Measurements from ENCODE around the gene GFER. TPM values are rescaled to one million over a fixed set of nuclear protein-coding genes. Genes with fewer than 3 reads are reported as not detected.

GFER gene
- total and polyA plus RNA-seq, 9 of the 15 experiments (the other 6 are each of a cell fraction or from before 2014, with no cell fraction given) = 4.3 to 53.7 (median 19.8) TPM

DNA sequence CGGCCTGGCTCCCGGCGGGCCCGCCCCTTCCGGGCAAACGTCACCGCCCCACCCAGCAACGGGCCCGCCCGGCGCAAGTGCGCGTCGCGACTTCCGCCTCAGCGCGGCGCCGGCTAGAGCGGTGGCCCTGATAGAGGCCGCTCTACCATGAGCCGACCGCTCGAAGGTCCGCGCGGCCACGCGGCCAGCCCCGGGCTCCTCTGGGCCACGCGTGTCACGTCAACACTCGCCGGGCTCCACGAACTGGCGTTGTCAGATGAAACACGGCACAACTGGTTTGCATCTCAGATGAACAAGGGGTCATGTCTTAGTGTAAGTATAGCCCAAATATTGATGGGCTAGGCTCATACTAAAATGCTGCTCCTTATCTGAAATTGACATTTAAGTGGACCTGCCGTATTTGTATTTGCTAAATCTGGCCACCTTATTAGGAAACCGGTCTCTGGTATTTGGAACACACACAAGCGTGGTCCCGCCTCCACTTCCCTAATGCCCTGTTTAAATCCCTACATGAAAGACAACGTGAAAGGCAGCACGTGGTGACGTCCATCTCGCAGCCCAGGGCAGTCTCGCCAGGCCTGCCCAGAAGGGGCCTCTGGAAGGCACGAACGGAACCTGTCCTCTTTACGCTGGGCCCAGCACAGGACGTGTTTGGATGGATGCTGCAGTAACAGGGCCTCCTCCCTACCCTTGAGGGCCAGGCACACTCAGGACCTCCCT is 26.0 kb downstream of the GFER start, which contains the start of gene ZNF598 (continued):
- TF ChIP-seq, protein P1, sequence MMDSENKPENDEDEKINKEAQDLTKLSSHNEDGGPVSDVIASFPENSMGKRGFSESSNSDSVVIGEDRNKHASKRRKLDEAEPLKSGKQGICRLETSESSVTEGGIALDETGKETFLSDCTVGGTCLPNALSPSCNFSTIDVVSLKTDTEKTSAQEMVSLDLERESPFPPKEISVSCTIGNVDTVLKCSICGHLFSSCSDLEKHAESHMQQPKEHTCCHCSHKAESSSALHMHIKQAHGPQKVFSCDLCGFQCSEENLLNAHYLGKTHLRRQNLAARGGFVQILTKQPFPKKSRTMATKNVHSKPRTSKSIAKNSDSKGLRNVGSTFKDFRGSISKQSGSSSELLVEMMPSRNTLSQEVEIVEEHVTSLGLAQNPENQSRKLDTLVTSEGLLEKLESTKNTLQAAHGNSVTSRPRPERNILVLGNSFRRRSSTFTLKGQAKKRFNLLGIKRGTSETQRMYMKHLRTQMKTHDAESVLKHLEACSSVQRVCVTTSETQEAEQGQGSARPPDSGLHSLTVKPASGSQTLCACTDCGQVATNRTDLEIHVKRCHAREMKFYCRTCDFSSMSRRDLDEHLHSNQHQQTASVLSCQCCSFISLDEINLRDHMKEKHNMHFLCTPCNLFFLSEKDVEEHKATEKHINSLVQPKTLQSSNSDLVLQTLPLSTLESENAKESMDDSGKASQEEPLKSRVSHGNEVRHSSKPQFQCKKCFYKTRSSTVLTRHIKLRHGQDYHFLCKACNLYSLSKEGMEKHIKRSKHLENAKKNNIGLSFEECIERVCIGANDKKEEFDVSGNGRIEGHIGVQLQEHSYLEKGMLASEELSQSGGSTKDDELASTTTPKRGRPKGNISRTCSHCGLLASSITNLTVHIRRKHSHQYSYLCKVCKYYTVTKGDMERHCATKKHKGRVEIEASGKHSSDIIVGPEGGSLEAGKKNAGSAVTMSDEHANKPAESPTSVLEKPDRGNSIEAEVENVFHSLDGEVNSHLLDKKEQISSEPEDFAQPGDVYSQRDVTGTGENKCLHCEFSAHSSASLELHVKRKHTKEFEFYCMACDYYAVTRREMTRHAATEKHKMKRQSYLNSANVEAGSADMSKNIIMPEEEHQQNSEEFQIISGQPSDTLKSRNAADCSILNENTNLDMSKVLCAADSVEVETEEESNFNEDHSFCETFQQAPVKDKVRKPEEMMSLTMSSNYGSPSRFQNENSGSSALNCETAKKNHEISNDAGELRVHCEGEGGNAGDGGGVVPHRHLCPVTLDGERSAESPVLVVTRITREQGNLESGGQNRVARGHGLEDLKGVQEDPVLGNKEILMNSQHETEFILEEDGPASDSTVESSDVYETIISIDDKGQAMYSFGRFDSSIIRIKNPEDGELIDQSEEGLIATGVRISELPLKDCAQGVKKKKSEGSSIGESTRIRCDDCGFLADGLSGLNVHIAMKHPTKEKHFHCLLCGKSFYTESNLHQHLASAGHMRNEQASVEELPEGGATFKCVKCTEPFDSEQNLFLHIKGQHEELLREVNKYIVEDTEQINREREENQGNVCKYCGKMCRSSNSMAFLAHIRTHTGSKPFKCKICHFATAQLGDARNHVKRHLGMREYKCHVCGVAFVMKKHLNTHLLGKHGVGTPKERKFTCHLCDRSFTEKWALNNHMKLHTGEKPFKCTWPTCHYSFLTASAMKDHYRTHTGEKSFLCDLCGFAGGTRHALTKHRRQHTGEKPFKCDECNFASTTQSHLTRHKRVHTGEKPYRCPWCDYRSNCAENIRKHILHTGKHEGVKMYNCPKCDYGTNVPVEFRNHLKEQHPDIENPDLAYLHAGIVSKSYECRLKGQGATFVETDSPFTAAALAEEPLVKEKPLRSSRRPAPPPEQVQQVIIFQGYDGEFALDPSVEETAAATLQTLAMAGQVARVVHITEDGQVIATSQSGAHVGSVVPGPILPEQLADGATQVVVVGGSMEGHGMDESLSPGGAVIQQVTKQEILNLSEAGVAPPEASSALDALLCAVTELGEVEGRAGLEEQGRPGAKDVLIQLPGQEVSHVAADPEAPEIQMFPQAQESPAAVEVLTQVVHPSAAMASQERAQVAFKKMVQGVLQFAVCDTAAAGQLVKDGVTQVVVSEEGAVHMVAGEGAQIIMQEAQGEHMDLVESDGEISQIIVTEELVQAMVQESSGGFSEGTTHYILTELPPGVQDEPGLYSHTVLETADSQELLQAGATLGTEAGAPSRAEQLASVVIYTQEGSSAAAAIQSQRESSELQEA (IDR thresholded peaks at IDR 0.05; ENCODE audit: low read depth) = no peak
- TF ChIP-seq MED1 (CRISPR knock-in tag; IDR thresholded peaks at IDR 0.05; ENCODE audit: borderline replicate concordance) = no peak
- no peak for TF ChIP-seq ZNF263 (CRISPR knock-in tag; IDR thresholded peaks at IDR 0.05; ENCODE audit: borderline replicate concordance)
- peak; percentile 43; the same call in 1 of the 2 replicates for TF ChIP-seq TOE1 (IDR thresholded peaks at IDR 0.05; ENCODE audit: borderline replicate concordance)
- TF ChIP-seq TOE1 (CRISPR knock-in tag; IDR thresholded peaks at IDR 0.05; ENCODE audit: borderline replicate concordance, low read depth) = no peak
- TF ChIP-seq ZNF408 (CRISPR knock-in tag; IDR thresholded peaks at IDR 0.05; ENCODE audit: low read depth) = no peak
- TF ChIP-seq, protein P2, sequence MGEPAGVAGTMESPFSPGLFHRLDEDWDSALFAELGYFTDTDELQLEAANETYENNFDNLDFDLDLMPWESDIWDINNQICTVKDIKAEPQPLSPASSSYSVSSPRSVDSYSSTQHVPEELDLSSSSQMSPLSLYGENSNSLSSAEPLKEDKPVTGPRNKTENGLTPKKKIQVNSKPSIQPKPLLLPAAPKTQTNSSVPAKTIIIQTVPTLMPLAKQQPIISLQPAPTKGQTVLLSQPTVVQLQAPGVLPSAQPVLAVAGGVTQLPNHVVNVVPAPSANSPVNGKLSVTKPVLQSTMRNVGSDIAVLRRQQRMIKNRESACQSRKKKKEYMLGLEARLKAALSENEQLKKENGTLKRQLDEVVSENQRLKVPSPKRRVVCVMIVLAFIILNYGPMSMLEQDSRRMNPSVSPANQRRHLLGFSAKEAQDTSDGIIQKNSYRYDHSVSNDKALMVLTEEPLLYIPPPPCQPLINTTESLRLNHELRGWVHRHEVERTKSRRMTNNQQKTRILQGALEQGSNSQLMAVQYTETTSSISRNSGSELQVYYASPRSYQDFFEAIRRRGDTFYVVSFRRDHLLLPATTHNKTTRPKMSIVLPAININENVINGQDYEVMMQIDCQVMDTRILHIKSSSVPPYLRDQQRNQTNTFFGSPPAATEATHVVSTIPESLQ (CRISPR knock-in tag; IDR thresholded peaks at IDR 0.05) = peak; percentile 93; the same call in 1 of the 2 replicates
- TF ChIP-seq, protein P3, sequence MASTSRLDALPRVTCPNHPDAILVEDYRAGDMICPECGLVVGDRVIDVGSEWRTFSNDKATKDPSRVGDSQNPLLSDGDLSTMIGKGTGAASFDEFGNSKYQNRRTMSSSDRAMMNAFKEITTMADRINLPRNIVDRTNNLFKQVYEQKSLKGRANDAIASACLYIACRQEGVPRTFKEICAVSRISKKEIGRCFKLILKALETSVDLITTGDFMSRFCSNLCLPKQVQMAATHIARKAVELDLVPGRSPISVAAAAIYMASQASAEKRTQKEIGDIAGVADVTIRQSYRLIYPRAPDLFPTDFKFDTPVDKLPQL (IDR thresholded peaks at IDR 0.05; ENCODE audit: extremely low read depth, insufficient read length) = no peak
- TF ChIP-seq LEF1 (IDR thresholded peaks at IDR 0.05) = peak; percentile 36; the same call in 1 of the 2 replicates
- TF ChIP-seq ZSCAN32 (CRISPR knock-in tag; IDR thresholded peaks at IDR 0.05) = no peak
- TF ChIP-seq, protein P4, sequence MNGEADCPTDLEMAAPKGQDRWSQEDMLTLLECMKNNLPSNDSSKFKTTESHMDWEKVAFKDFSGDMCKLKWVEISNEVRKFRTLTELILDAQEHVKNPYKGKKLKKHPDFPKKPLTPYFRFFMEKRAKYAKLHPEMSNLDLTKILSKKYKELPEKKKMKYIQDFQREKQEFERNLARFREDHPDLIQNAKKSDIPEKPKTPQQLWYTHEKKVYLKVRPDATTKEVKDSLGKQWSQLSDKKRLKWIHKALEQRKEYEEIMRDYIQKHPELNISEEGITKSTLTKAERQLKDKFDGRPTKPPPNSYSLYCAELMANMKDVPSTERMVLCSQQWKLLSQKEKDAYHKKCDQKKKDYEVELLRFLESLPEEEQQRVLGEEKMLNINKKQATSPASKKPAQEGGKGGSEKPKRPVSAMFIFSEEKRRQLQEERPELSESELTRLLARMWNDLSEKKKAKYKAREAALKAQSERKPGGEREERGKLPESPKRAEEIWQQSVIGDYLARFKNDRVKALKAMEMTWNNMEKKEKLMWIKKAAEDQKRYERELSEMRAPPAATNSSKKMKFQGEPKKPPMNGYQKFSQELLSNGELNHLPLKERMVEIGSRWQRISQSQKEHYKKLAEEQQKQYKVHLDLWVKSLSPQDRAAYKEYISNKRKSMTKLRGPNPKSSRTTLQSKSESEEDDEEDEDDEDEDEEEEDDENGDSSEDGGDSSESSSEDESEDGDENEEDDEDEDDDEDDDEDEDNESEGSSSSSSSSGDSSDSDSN (IDR thresholded peaks at IDR 0.05; ENCODE audit: borderline replicate concordance in 1 of 2, low read depth in 2 of 2, low read length in 2 of 2) = 0 out of 4 replicates have a peak, but pooled peaks of 1 of the 2 experiments have one; percentile 13
- TF ChIP-seq ZNF197 (CRISPR knock-in tag; IDR thresholded peaks at IDR 0.05; ENCODE audit: low read depth) = peak; percentile 30; the same call in 1 of the 2 replicates
